MCF 10A (cell line): ENCODE data around the gene SCAPER. TPM values are rescaled to one million over a fixed set of nuclear protein-coding genes. Genes with fewer than 3 reads are reported as not detected.
"Not testable (repeated sequence)": the region's sequence is repeated elsewhere in the genome, so short reads cannot be mapped to it uniquely, and the experiment has no call there.

Experiments used
- BruUV-seq: library from RNA; stranded (reverse); fragments of 400-500 nt; replicated peaks from 2 replicates; lab custom pipeline; 2021; lab: Mats Ljungman, UMichigan
- CTCF ChIA-PET: fragments of 300-600 bp; sonication (Branson Sonifier 250); formaldehyde crosslinking; extraction: SDS; loops from one replicate; lab custom pipeline; 2021; ENCODE audit warnings: antibody characterized with exemption, inconsistent platforms; lab: Yijun Ruan, JAX
- POLR2A ChIA-PET: fragments of 300-600, 350-650 bp; sonication (Branson Sonifier 250); formaldehyde crosslinking; extraction: SDS; loops from one replicate; lab custom pipeline; 2020; ENCODE audit warnings: antibody characterized with exemption, inconsistent platforms; lab: Yijun Ruan, JAX
- DNase-seq: peaks from one replicate; pipeline ENCODE4 v3.0.0-alpha.2; 2018; ENCODE audit not compliant: unreplicated experiment
- H3K27ac Mint-ChIP-seq: one replicate; pipeline ENCODE4 v1.8.0; 2022; ENCODE audit warnings: mild to moderate bottlenecking, low read depth, mixed read lengths; ENCODE audit not compliant: unreplicated experiment
- H3K27me3 Mint-ChIP-seq: one replicate; pipeline ENCODE4 v1.8.0; 2022; ENCODE audit warnings: mixed read lengths; ENCODE audit not compliant: insufficient read depth, unreplicated experiment
- H3K36me3 Mint-ChIP-seq: one replicate; pipeline ENCODE4 v1.8.0; 2022; ENCODE audit warnings: mild to moderate bottlenecking, moderate library complexity, mixed read lengths; ENCODE audit not compliant: insufficient read depth, unreplicated experiment
- H3K4me1 Mint-ChIP-seq: one replicate; pipeline ENCODE4 v1.8.0; 2022; ENCODE audit warnings: mixed read lengths; ENCODE audit not compliant: insufficient read depth, unreplicated experiment
- H3K4me3 Mint-ChIP-seq: one replicate; pipeline ENCODE4 v1.8.0; 2022; ENCODE audit warnings: mild to moderate bottlenecking, moderate library complexity, mixed read lengths; ENCODE audit not compliant: unreplicated experiment
- H3K9me3 Mint-ChIP-seq: one replicate; pipeline ENCODE4 v1.8.0; 2022; ENCODE audit warnings: mixed read lengths; ENCODE audit not compliant: unreplicated experiment
- intact Hi-C: fragments of 100-400 bp; cut with micrococcal nuclease; formaldehyde crosslinking; loops from 2 replicates; pipeline ENCODE4 v1.14.1; 2022
- total RNA-seq: library from RNA; stranded (reverse); gene quantifications from 2 replicates; pipeline ENCODE4 v1.2.3, GENCODE V29; 2022
- TF ChIP-seq, protein P1 (sequence below): fragments of 200-600 bp; IDR thresholded peaks from one replicate; pipeline ENCODE4 v1.8.0; 2022; ENCODE audit warnings: antibody characterized with exemption, mild to moderate bottlenecking; ENCODE audit not compliant: unreplicated experiment

Gene SCAPER
- total RNA-seq, 1 experiment from 2014 or later, result 9.5 TPM

DNA sequence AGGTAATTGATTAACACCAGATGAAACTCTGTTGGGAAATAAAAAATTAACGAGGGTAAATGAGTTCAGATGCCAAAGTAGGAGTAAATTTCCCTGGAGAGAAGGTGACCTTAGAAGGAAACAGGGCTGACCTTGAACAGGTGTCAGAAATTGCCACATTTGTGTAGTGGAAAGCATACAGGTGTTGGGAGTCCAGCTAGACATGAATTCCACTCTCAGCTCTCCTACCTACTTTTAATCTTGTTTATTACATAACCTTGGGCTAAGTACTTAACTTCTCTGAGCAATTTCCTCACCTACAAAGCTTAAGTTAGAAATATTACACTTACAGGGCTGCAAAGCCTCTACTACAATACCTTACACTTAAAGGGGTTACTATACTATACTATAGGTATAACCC, 472.5 kb downstream of the SCAPER start:
- ChIA-PET CTCF (no interaction called here), POLR2A (interaction anchor here (0.9 kb wide), 1 partner anchor 14 kb away, joined by 3 read pairs; no protein-coding TSS in a partner anchor)
- Mint-ChIP-seq H3K27me3 (no peaks in the 10 kb centered on the region), H3K4me1 (peaks cover 6% of the 10 kb centered on the region), H3K36me3 (peaks cover 6% of the 10 kb centered on the region), H3K27ac (no peak overlapping the region), H3K4me3 (no peak overlapping the region), H3K9me3 (peaks cover 7% of the 10 kb centered on the region)
- DNase-seq, result no peak
- TF ChIP-seq, protein P1, sequence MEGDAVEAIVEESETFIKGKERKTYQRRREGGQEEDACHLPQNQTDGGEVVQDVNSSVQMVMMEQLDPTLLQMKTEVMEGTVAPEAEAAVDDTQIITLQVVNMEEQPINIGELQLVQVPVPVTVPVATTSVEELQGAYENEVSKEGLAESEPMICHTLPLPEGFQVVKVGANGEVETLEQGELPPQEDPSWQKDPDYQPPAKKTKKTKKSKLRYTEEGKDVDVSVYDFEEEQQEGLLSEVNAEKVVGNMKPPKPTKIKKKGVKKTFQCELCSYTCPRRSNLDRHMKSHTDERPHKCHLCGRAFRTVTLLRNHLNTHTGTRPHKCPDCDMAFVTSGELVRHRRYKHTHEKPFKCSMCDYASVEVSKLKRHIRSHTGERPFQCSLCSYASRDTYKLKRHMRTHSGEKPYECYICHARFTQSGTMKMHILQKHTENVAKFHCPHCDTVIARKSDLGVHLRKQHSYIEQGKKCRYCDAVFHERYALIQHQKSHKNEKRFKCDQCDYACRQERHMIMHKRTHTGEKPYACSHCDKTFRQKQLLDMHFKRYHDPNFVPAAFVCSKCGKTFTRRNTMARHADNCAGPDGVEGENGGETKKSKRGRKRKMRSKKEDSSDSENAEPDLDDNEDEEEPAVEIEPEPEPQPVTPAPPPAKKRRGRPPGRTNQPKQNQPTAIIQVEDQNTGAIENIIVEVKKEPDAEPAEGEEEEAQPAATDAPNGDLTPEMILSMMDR, result no peak
- no TSS peak for BruUV-seq
- intact Hi-C loops, result no loop called here

DNA sequence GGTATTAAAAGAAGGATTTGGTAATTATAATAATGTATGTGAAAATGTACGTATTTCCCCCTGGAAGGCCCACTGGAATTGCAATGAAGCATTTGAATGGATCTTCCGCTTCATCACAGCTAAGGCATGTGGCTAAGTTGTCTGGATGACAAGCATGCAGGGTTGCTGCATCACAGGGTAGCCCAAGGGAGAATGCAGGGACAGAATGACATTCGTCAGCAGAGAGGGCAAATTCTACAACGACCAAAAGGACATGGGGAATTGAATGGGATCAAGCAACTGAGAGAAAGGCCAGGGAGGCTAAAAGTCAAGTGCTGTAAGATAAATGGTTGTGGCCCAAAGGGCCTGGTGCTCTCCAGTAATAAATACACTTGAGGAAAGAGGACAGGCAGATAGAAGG, 473.2 kb downstream of the SCAPER start:
- TF ChIP-seq, protein P1, result no peak
- Mint-ChIP-seq H3K4me1 (peaks cover 6% of the 10 kb centered on the region), H3K27me3 (no peaks in the 10 kb centered on the region), H3K36me3 (peaks cover 7% of the 10 kb centered on the region), H3K4me3 (no peak overlapping the region), H3K9me3 (peaks cover 7% of the 10 kb centered on the region), H3K27ac (no peak overlapping the region)
- CTCF ChIA-PET, result no interaction called here
- POLR2A ChIA-PET, result no interaction called here
- BruUV-seq, result no TSS peak
- no peak for DNase-seq
- intact Hi-C loops, result no loop called here

DNA sequence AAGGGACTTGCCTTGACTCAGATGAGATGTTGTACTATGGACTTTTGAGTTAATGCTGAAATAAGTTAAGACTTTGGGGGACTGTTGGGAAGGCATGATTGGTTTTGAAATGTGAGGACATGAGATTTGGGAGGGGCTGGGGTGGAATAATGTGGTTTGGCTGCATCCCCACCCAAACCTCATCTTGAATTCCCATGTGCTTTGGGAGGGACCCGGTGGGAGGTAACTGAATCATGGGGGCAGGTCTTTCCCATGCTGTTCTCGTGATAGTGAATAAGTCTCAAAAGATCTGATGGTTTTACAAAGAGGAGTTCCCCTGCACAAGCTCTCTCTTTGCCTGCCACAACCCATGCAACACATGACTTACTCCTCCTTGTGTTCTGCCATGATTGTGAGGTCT, 474.4 kb downstream of the SCAPER start:
- intact Hi-C loops, H3K27me3 Mint-ChIP-seq, H3K4me3 Mint-ChIP-seq, H3K27ac Mint-ChIP-seq, DNase-seq, H3K4me1 Mint-ChIP-seq, BruUV-seq, CTCF ChIA-PET, H3K9me3 Mint-ChIP-seq, H3K36me3 Mint-ChIP-seq: not testable (repeated sequence)
- POLR2A ChIA-PET, result interaction anchor here (0.7 kb wide), 1 partner anchor 29 kb away, joined by 3 read pairs; no protein-coding TSS in a partner anchor

DNA sequence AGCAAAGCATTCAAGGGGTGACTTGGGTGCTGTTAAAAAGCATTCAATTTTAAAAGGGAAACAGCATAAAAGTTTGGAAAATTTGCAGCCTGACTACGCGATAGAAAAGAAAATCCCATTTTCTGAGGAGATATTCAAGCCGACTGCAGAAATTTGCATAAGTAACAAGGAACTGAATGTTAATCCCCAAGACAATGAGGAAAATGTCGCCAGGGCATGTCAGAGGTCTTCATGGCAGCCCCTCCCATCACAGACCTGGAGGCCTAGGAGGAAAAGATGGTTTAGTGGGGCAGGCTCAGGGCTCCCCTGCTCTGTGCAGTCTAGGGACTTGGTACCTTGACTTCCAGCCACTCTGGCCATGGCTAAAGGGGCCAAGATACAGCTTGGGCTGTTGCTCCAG, 475.5 kb downstream of the SCAPER start:
- Mint-ChIP-seq H3K9me3 (peaks cover 7% of the 10 kb centered on the region), H3K4me1 (peaks cover 6% of the 10 kb centered on the region), H3K27ac (no peak overlapping the region), H3K27me3 (no peaks in the 10 kb centered on the region), H3K36me3 (peaks cover 7% of the 10 kb centered on the region), H3K4me3 (no peak overlapping the region)
- DNase-seq, result no peak
- TF ChIP-seq, protein P1, result no peak
- intact Hi-C loops, result no loop called here
- CTCF ChIA-PET, result interaction anchor here (0.7 kb wide), 1 partner anchor 18 kb away, joined by 3 read pairs; no protein-coding TSS in a partner anchor
- no TSS peak for BruUV-seq
- POLR2A ChIA-PET, result no interaction called here
